ENCODE measurements around the gene KRTAP10-5. TPM values are rescaled to one million over a fixed set of nuclear protein-coding genes. Genes with fewer than 3 reads are reported as not detected.
A peak's percentile ranks its signal among the peaks of the same experiment; 100 is the strongest.

The KRTAP10-5 gene
- total and polyA plus RNA-seq, 12 donors: not detected

GRCh38 chr21:44579833-44580144, 615 bp downstream of the KRTAP10-5 start:
- Histone ChIP-seq H3K36me3 (replicated peaks in 1 of 2) (no peaks in the 10 kb centered on the region), H3K27ac (no peak overlapping the region), H3K9me3 (replicated peaks in 1 of 3) (peaks cover 0 to 7% (median 0%) of the 10 kb centered on the region in 3 donors), H3K4me3 (no peak overlapping the region), H3K4me1 (replicated peaks in 1 of 2) (no peaks in the 10 kb centered on the region), H3K27me3 (peaks cover 5% of the 10 kb centered on the region)
- intact Hi-C loops (cut with DNase I): no loop called here
- no peak for TF ChIP-seq CTCF (IDR thresholded peaks at IDR 0.05)
- TF ChIP-seq POLR2A (IDR thresholded peaks at IDR 0.05): no peak
- peak in 1 of 7 donors; percentile 11 for DNase-seq
- WGBS, 4 donors: 65 to 71% (median 65%) methylated on average over 7 of the region's 7 CpGs

GRCh38 chr21:44579056-44579832, 1.2 kb downstream of the KRTAP10-5 start:
- TF ChIP-seq POLR2A (IDR thresholded peaks at IDR 0.05): no peak
- no peak for TF ChIP-seq CTCF (IDR thresholded peaks at IDR 0.05)
- H3K27me3 ChIP-seq: peaks cover 7% of the 10 kb centered on the region
- no peak overlapping the region for H3K27ac ChIP-seq
- H3K36me3 ChIP-seq (replicated peaks in 1 of 2): no peaks in the 10 kb centered on the region
- no peaks in the 10 kb centered on the region for H3K4me1 ChIP-seq (replicated peaks in 1 of 2)
- peak in 1 of 7 donors; percentile 6 for DNase-seq
- H3K4me3 ChIP-seq: no peak overlapping the region
- H3K9me3 ChIP-seq (replicated peaks in 1 of 3): peaks cover 0 to 7% (median 0%) of the 10 kb centered on the region in 3 donors
- intact Hi-C loops (cut with DNase I): no loop called here
- 59 to 78% (median 74%) methylated on average over 7 to 22 of the region's 22 CpGs for WGBS, 4 donors

- Histone ChIP-seq H3K9me3 (replicated peaks in 1 of 3) (peaks cover 0 to 7% (median 0%) of the 10 kb centered on the region in 3 donors), H3K27me3 (peaks cover 3% of the 10 kb centered on the region), H3K4me1 (replicated peaks in 1 of 2) (no peaks in the 10 kb centered on the region), H3K36me3 (replicated peaks in 1 of 2) (no peaks in the 10 kb centered on the region), H3K27ac (no peak overlapping the region), H3K4me3 (no peak overlapping the region)
- peak in 1 of 7 donors; percentile 23 for DNase-seq
- WGBS, 4 donors: 85 to 92% (median 90%) methylated on average over 9 to 17 of the region's 17 CpGs
- intact Hi-C loops (cut with DNase I): no loop called here
- TF ChIP-seq POLR2A (IDR thresholded peaks at IDR 0.05) (no peak), CTCF (IDR thresholded peaks at IDR 0.05) (no peak)
Measured at GRCh38 chr21:44578371-44579055, 1.9 kb downstream of the KRTAP10-5 start.

GRCh38 chr21:44576025-44576420, 4.4 kb downstream of the KRTAP10-5 start:
- Histone ChIP-seq H3K9me3 (replicated peaks in 1 of 3) (peaks cover 0 to 2% (median 0%) of the 10 kb centered on the region in 3 donors), H3K4me3 (no peak overlapping the region), H3K27me3 (peaks cover 3% of the 10 kb centered on the region), H3K4me1 (replicated peaks in 1 of 2) (no peaks in the 10 kb centered on the region), H3K27ac (no peak overlapping the region), H3K36me3 (replicated peaks in 1 of 2) (no peaks in the 10 kb centered on the region)
- intact Hi-C loops (cut with DNase I): no loop called here
- WGBS, 4 donors: 78 to 83% (median 79%) methylated on average over 8 to 10 of the region's 10 CpGs
- TF ChIP-seq POLR2A (IDR thresholded peaks at IDR 0.05) (no peak), CTCF (IDR thresholded peaks at IDR 0.05) (no peak)
- DNase-seq: peak in 1 of 7 donors; percentile 34

Measured in adrenal gland (tissue), 12 donors.